IMR-90 (cell line): ENCODE results near the gene STX1B. TPM values are rescaled to one million over a fixed set of nuclear protein-coding genes. Genes with fewer than 3 reads are reported as not detected.

Source experiments
- ATAC-seq: fragments of 200-7000 bp; cut with Tn5 transposase; 2 replicates; pipeline ENCODE4 v1.9.1; 2020; ENCODE audit warnings: low read depth, mild to moderate bottlenecking, moderate library complexity
- BruUV-seq: library from RNA; stranded (reverse); fragments of 400-500 nt; replicated peaks from 2 replicates; lab custom pipeline; 2021; lab: Mats Ljungman, UMichigan
- CTCF ChIA-PET: fragments of 300-600 bp; formaldehyde crosslinking; extraction: SDS; loops from one replicate; lab custom pipeline; 2021; ENCODE audit warnings: antibody characterized with exemption; lab: Yijun Ruan, JAX
- POLR2A ChIA-PET: fragments of 300-600 bp; sonication (Branson Sonifier 250); formaldehyde crosslinking; loops from one replicate; lab custom pipeline; 2022; ENCODE audit warnings: antibody characterized with exemption; ENCODE audit not compliant: unreplicated experiment; lab: Charles Lee
- DNase-seq: peaks from one replicate; pipeline ENCODE4 v3.0.0; 2013
- H2AFZ ChIP-seq: replicated peaks from 2 replicates; pipeline ENCODE3; 2013; ENCODE audit warnings: low read length, mild to moderate bottlenecking; ENCODE audit not compliant: poor library complexity
- H2AK5ac ChIP-seq: 2 replicates; pipeline ENCODE4 v1.6.1; 2013; ENCODE audit warnings: low read depth, low read length, inconsistent platforms
- H2AK9ac ChIP-seq: replicated peaks from 2 replicates; pipeline ENCODE3; 2013; ENCODE audit warnings: mild to moderate bottlenecking, low read depth, low read length, moderate library complexity; ENCODE audit not compliant: poor library complexity
- H2BK120ac ChIP-seq: 2 replicates; pipeline ENCODE4 v1.6.1; 2013; ENCODE audit warnings: low read depth, low read length, inconsistent platforms
- H2BK15ac ChIP-seq: 3 replicates; pipeline ENCODE4 v1.6.1; 2013; ENCODE audit warnings: low read depth, low read length, inconsistent platforms
- H2BK20ac ChIP-seq: 2 replicates; pipeline ENCODE4 v1.6.1; 2013; ENCODE audit warnings: low read depth, mild to moderate bottlenecking, inconsistent platforms, low read length, moderate library complexity
- H2BK5ac ChIP-seq: 2 replicates; pipeline ENCODE4 v1.6.1; 2013; ENCODE audit warnings: mild to moderate bottlenecking, low read depth, low read length, inconsistent platforms; ENCODE audit not compliant: poor library complexity, severe bottlenecking
- H3K14ac ChIP-seq: replicated peaks from 2 replicates; pipeline ENCODE4 v1.6.1; 2013; ENCODE audit warnings: low read depth, low read length, inconsistent platforms
- H3K18ac ChIP-seq: 2 replicates; pipeline ENCODE4 v1.6.1; 2013; ENCODE audit warnings: low read depth, low read length, control low read depth
- H3K23ac ChIP-seq: 2 replicates; pipeline ENCODE4 v1.6.1; 2013; ENCODE audit warnings: low read depth, low read length, inconsistent platforms
- H3K27ac ChIP-seq: 2 replicates; pipeline ENCODE4 v1.5.1; 2013; ENCODE audit warnings: mild to moderate bottlenecking, control low read depth, low read length; ENCODE audit not compliant: insufficient read depth
- H3K27me3 ChIP-seq: 2 replicates; pipeline ENCODE4 v1.6.1; 2013; ENCODE audit warnings: low read length; ENCODE audit not compliant: control insufficient read depth, insufficient read depth
- H3K36me3 ChIP-seq: 2 replicates; pipeline ENCODE4 v1.6.1; 2013; ENCODE audit warnings: low read length, mixed read lengths; ENCODE audit not compliant: control insufficient read depth, insufficient read depth
- H3K4ac ChIP-seq: 2 replicates; pipeline ENCODE4 v1.6.1; 2013; ENCODE audit warnings: low read depth, low read length, inconsistent platforms
- H3K4me1 ChIP-seq: 2 replicates; pipeline ENCODE4 v1.6.1; 2013; ENCODE audit warnings: low read length, mixed read lengths; ENCODE audit not compliant: control insufficient read depth, insufficient read depth
- H3K4me2 ChIP-seq: 2 replicates; pipeline ENCODE4 v1.6.1; 2013; ENCODE audit warnings: low read depth, mild to moderate bottlenecking, control low read depth, low read length, moderate library complexity
- H3K4me3 ChIP-seq: 2 replicates; pipeline ENCODE4 v1.5.1; 2013; ENCODE audit warnings: low read depth, mild to moderate bottlenecking, control low read depth, low read length, moderate library complexity; ENCODE audit not compliant: insufficient read depth
- H3K56ac ChIP-seq: 2 replicates; pipeline ENCODE4 v1.6.1; 2013; ENCODE audit warnings: low read length, inconsistent platforms; ENCODE audit not compliant: insufficient read depth; ENCODE audit errors: extremely low read depth
- H3K79me1 ChIP-seq, 2 experiments: 2 replicates each; pipeline ENCODE4 v1.6.1; 2013; ENCODE audit warnings: low read length in 2 of 2, inconsistent platforms in 1 of 2, low read depth in 1 of 2
- H3K9ac ChIP-seq: 2 replicates; pipeline ENCODE4 v1.6.1; 2013; ENCODE audit warnings: low read depth, low read length, control low read depth
- H3K9me1 ChIP-seq: 2 replicates; pipeline ENCODE4 v1.6.1; 2013; ENCODE audit warnings: low read length, inconsistent platforms; ENCODE audit not compliant: insufficient read depth
- H3K9me3 ChIP-seq: 2 replicates; pipeline ENCODE4 v1.6.1; 2013; ENCODE audit warnings: low read length; ENCODE audit not compliant: control insufficient read depth, insufficient read depth
- H4K20me1 ChIP-seq: 2 replicates; pipeline ENCODE4 v1.6.1; 2013; ENCODE audit warnings: low read length, inconsistent platforms; ENCODE audit not compliant: insufficient read depth
- H4K5ac ChIP-seq: 2 replicates; pipeline ENCODE4 v1.6.1; 2013; ENCODE audit warnings: mild to moderate bottlenecking, low read depth, low read length, control low read depth
- H4K8ac ChIP-seq, 2 experiments: 2 replicates each; pipeline ENCODE4 v1.6.1; 2013; ENCODE audit warnings: low read depth in 2 of 2, low read length in 2 of 2, control low read depth in 1 of 2, inconsistent platforms in 1 of 2
- H4K91ac ChIP-seq: 2 replicates; pipeline ENCODE4 v1.6.1; 2013; ENCODE audit warnings: low read depth, low read length, inconsistent platforms; ENCODE audit not compliant: insufficient read depth
- FOS ChIP-seq: fragments of 150-350 bp; IDR thresholded peaks from 2 replicates; pipeline ENCODE4 v1.6.1; 2016; ENCODE audit warnings: low read depth, low read length
- MAFK ChIP-seq: IDR thresholded peaks from 2 replicates; pipeline ENCODE4 v1.6.1; 2012; ENCODE audit warnings: low read depth, low read length, improper control_type of control experiment
- MXI1 ChIP-seq: IDR thresholded peaks from 2 replicates; pipeline ENCODE4 v1.6.1; 2012; ENCODE audit warnings: low read depth, mild to moderate bottlenecking, low read length, moderate library complexity, borderline replicate concordance
- NFE2L2 ChIP-seq: fragments of 150-350 bp; IDR thresholded peaks from 2 replicates; pipeline ENCODE4 v1.6.1; 2016; ENCODE audit warnings: low read depth, mild to moderate bottlenecking, low read length
- POLR2A ChIP-seq: IDR thresholded peaks from 2 replicates; pipeline ENCODE4 v1.6.1; 2012; ENCODE audit warnings: mild to moderate bottlenecking, low read depth, low read length
- RFX5 ChIP-seq: IDR thresholded peaks from 2 replicates; pipeline ENCODE4 v1.8.0; 2012; ENCODE audit warnings: low read depth, mild to moderate bottlenecking, low read length, moderate library complexity
- WGBS, 2 experiments: methylation state at CpG; one replicate each; pipeline versions ENCODE4 v1.1.5 to v1.1.7; 2013; ENCODE audit warnings: missing lambda C conversion rate in 2 of 2; ENCODE audit not compliant: insufficient read length in 1 of 2; ENCODE audit errors: extremely low coverage in 2 of 2; 5-methylcytosine and 5-hydroxymethylcytosine counted together
- dilution Hi-C: fragments of 300-500 bp; cut with HindIII; formaldehyde crosslinking; loops from one replicate; pipeline ENCODE4 v1.14.3; 2018; ENCODE audit warnings: low sequenced_read_pairs; ENCODE audit not compliant: unreplicated experiment
- in situ Hi-C: fragments of 300-500 bp; cut with MboI; formaldehyde crosslinking; loops from 3 replicates; pipeline ENCODE4 v1.14.3; 2019; ENCODE audit warnings: low sequenced_read_pairs, inconsistent platforms, mixed read lengths
- intact Hi-C: fragments of 100-400 bp; cut with micrococcal nuclease; formaldehyde crosslinking; loops from 2 replicates; pipeline ENCODE4 v1.10.0; 2022
- polyA plus RNA-seq, 3 experiments: library from polyadenylated mRNA; depleted of rRNA; stranded (reverse); fragments of >200 nt; gene quantifications; 2 replicates each; pipeline ENCODE4 v1.2.3, GENCODE V29; 2012; ENCODE audit warnings: low replicate concordance in 1 of 3
- total RNA-seq: library from RNA; depleted of rRNA; stranded (reverse); fragments of >200 nt; gene quantifications from 2 replicates; pipeline ENCODE4 v1.2.3, GENCODE V29; 2012
- TF ChIP-seq, protein P1 (sequence below): fragments of 150-350 bp; IDR thresholded peaks from 2 replicates; pipeline ENCODE4 v1.6.1; 2016; ENCODE audit warnings: low read depth, mild to moderate bottlenecking, low read length, moderate library complexity, borderline replicate concordance

The STX1B gene
- total and polyA plus RNA-seq, 2 of the 4 experiments (the other 2 are of a cell fraction), result 3.9 to 14.9 TPM

DNA sequence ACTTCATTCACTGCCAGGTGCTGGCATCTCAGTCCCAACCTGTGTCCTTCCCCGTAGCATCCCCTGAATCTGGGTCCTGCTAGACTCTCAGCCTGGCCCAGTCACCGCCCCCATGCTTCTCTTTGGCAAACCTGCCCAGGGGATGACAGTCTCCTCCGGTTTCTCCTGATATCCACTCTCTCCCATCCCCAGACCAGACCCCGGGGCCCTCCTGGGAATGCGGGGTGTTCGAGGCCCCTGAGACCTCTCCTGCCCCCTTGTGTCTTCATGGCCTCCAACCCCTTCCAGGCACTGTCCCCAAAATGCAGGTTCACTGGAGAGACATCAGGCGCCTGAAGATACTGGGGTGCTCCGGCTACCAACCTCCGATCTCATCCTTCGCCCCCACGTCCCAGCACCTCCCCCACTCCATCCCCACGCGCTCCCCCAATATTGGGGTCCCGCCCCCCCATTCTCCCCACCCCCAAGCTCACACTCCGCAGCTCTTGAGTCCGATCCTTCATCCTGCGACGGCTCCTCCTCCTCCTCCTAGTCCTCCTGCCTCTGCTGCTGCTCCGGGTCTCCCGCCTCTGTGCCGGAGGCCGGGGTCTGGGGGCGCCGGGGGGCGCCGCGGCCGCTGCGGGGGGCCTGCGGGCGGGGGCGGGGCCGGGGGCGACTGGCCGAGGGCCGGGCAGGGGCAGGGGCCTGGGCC, 399 bp downstream of the STX1B start (continued):
- TF ChIP-seq NFE2L2, result no peak

DNA sequence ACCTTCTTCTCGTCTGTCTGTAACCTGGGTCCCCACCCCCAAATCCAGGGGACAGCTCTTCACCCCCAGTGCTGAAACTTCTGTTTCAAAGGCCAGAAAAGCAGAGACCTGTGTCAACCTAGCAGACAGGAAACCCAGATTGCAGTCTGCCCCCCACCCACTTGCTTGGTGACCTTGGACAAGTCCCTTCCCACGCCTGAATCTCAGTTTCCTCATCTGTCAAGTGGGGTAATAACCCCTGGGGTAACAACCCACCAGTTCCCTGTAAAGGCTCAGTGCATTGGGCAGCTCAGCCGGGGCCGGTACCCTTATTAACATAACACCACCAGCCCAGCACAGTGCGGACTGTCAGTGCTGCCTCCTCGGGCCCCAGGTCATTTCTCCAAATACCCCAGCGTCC, 1.3 kb downstream of the STX1B start:
- WGBS, 2 experiments, result no CpG with 5 or more reads among the region's 7 CpGs
- Histone ChIP-seq H2AK9ac (peak overlapping the region; percentile 91), H3K14ac (0 out of 2 replicates have a peak overlapping the region, but pooled peaks have one; percentile 11), H3K4me3 (no peak overlapping the region), H3K23ac (no peak overlapping the region), H2AFZ (no peak overlapping the region), H2AK5ac (peak overlapping the region; percentile 40; the same call in 1 of the 2 replicates), H3K9me3 (no peaks in the 10 kb centered on the region), H2BK15ac (no peak overlapping the region), H3K18ac (no peak overlapping the region), H4K91ac (no peak overlapping the region), H3K79me1 (peaks cover 4 to 43% of the 10 kb centered on the region in 2 experiments; a peak in 3 of 4 replicates), H4K8ac (peak overlapping the region in 1 of 2 experiments; percentile 76; a peak in 2 of 4 replicates), H2BK120ac (no peak overlapping the region), H2BK20ac (no peak overlapping the region), H3K9ac (no peak overlapping the region), H3K56ac (no peak overlapping the region), H3K9me1 (0 out of 2 replicates have a peak, but pooled peaks cover 5% of the 10 kb centered on the region), H3K27me3 (peaks cover 7% of the 10 kb centered on the region), H3K4me1 (peaks cover 32% of the 10 kb centered on the region), H4K5ac (no peak overlapping the region), H4K20me1 (no peaks in the 10 kb centered on the region), H3K36me3 (no peaks in the 10 kb centered on the region), H2BK5ac (no peak overlapping the region), H3K4me2 (peak overlapping the region; percentile 96), H3K4ac (peak overlapping the region; percentile 51; the same call in 1 of the 2 replicates), H3K27ac (no peak overlapping the region)
- no TSS peak for BruUV-seq
- ChIA-PET CTCF (no interaction called here), POLR2A (interaction anchor here (0.6 kb wide), 1 partner anchor 86 kb away, joined by 3 read pairs; the partner anchor contains the start of gene FBXL19)
- dilution Hi-C loops (no loop called here), intact Hi-C loops (no loop called here), in situ Hi-C loops (no loop called here)
- ATAC-seq, result no peak
- DNase-seq, result no peak
- TF ChIP-seq POLR2A (no peak), NFE2L2 (no peak), RFX5 (no peak), MXI1 (no peak), MAFK (no peak), FOS (no peak)
- TF ChIP-seq, protein P1, sequence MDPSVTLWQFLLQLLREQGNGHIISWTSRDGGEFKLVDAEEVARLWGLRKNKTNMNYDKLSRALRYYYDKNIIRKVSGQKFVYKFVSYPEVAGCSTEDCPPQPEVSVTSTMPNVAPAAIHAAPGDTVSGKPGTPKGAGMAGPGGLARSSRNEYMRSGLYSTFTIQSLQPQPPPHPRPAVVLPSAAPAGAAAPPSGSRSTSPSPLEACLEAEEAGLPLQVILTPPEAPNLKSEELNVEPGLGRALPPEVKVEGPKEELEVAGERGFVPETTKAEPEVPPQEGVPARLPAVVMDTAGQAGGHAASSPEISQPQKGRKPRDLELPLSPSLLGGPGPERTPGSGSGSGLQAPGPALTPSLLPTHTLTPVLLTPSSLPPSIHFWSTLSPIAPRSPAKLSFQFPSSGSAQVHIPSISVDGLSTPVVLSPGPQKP, result no peak
